ENCODE measurements around the gene SMAD4. TPM values are rescaled to one million over a fixed set of nuclear protein-coding genes. Genes with fewer than 3 reads are reported as not detected.

The SMAD4 gene
- total RNA-seq, 1 experiment from 2014 or later, result 172 TPM

DNA sequence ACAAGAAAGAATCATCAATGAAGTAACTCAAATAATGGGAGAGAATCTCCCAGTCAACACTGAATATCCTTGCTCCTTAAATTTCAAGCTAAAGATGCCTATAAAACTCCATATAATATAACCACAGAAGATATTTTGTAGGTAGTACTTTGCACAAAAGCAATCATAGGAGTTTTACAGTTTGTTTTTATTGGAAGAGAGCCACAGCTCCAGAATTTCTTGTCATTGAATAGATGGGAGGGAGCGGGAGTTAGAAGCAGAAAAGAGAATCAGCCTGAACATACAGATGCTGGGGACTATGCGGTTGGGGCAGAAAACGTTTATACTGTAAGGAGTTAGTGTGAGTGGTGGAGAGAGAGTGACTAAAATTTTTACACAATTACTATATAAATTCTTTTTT, 18.3 kb upstream of the SMAD4 start:
- H3K23me2 ChIP-seq (ENCODE audit: insufficient read length, low read depth, low read length, poor library complexity, severe bottlenecking), result no peaks in the 10 kb centered on the region

More for the DNA sequence above, 18.3 kb upstream of the SMAD4 start:
- peaks cover 4 to 28% (median 15%) of the 10 kb centered on the region in 3 experiments; a peak in 6 of 7 replicates for H3K36me3 Mint-ChIP-seq (ENCODE audit: insufficient read depth in 1 of 3, low read depth in 3 of 3)
- H3K23ac ChIP-seq (ENCODE audit: insufficient read length, low read depth, low read length), result no peak overlapping the region
- no peak overlapping the region for H3K4me3 Mint-ChIP-seq
- no peak overlapping the region for H3T11ph ChIP-seq (ENCODE audit: low read length)
- peaks cover 13 to 23% of the 10 kb centered on the region in 2 experiments for H3K4me1 Mint-ChIP-seq
- H3K4ac ChIP-seq (ENCODE audit: low read depth, low read length), result no peak overlapping the region
- no peak overlapping the region for H3K56ac ChIP-seq (ENCODE audit: insufficient read length, low read depth, low read length)
- no peak overlapping the region for H3K27ac ChIP-seq (ENCODE audit: insufficient read length, low read depth, low read length)
- no peak overlapping the region for H3K14ac ChIP-seq (ENCODE audit: insufficient read depth, low read length)
- no peak overlapping the region for H3K9ac ChIP-seq (ENCODE audit: extremely low read depth, insufficient read length, low read length)
- no CpG with 5 or more reads among the region's 3 CpGs for WGBS (ENCODE audit: extremely low coverage, insufficient read length, low lambda C conversion rate)
- no peak overlapping the region for H4K91ac ChIP-seq (ENCODE audit: insufficient read length, low read depth, low read length)
- H4K8ac ChIP-seq (replicated peaks; ENCODE audit: insufficient read length, low read depth, low read length), result no peak overlapping the region
- no peak for DNase-seq
- H2BK120ac ChIP-seq (ENCODE audit: low read depth, low read length, poor library complexity, severe bottlenecking), result no peak overlapping the region
- no peak overlapping the region for H3K18ac ChIP-seq (ENCODE audit: insufficient read length, low read depth, low read length)
- H3K4me2 ChIP-seq (ENCODE audit: insufficient read depth, insufficient read length, low read length), result no peak overlapping the region
- no peaks in the 10 kb centered on the region for H3K9me3 ChIP-seq (ENCODE audit: control insufficient read depth, low read depth, low read length)
- H3K79me2 ChIP-seq (ENCODE audit: insufficient read depth, low read length), result no peaks in the 10 kb centered on the region
- H2AK5ac ChIP-seq (ENCODE audit: insufficient read length, low read length), result no peak overlapping the region
- no peak overlapping the region for H3K27ac Mint-ChIP-seq
- no peak overlapping the region for H2BK20ac ChIP-seq (ENCODE audit: low read depth, low read length, poor library complexity, severe bottlenecking)
- H3K79me1 ChIP-seq (ENCODE audit: insufficient read depth, low read depth, low read length, poor library complexity, severe bottlenecking), result no peaks in the 10 kb centered on the region
- H3K4me1 ChIP-seq (ENCODE audit: insufficient read depth, low read length), result no peaks in the 10 kb centered on the region
- TF ChIP-seq, protein P1, sequence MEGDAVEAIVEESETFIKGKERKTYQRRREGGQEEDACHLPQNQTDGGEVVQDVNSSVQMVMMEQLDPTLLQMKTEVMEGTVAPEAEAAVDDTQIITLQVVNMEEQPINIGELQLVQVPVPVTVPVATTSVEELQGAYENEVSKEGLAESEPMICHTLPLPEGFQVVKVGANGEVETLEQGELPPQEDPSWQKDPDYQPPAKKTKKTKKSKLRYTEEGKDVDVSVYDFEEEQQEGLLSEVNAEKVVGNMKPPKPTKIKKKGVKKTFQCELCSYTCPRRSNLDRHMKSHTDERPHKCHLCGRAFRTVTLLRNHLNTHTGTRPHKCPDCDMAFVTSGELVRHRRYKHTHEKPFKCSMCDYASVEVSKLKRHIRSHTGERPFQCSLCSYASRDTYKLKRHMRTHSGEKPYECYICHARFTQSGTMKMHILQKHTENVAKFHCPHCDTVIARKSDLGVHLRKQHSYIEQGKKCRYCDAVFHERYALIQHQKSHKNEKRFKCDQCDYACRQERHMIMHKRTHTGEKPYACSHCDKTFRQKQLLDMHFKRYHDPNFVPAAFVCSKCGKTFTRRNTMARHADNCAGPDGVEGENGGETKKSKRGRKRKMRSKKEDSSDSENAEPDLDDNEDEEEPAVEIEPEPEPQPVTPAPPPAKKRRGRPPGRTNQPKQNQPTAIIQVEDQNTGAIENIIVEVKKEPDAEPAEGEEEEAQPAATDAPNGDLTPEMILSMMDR (conservative IDR thresholded peaks at IDR 0.05), result no peak
- no peaks in the 10 kb centered on the region for H3K27me3 ChIP-seq (ENCODE audit: insufficient read depth, low read length)
- H2BK15ac ChIP-seq (ENCODE audit: low read depth, low read length), result no peak overlapping the region
- no peak overlapping the region for H2BK5ac ChIP-seq (ENCODE audit: insufficient read length, low read length)
- H2AFZ ChIP-seq (ENCODE audit: low read length), result no peak overlapping the region
- H4K20me1 ChIP-seq (ENCODE audit: control insufficient read depth, insufficient read depth, insufficient read length), result no peaks in the 10 kb centered on the region
- peaks cover 9 to 12% of the 10 kb centered on the region in 2 experiments; a peak in 4 of 5 replicates for H3K9me3 Mint-ChIP-seq
- H2BK12ac ChIP-seq (ENCODE audit: insufficient read length, low read depth, low read length), result no peak overlapping the region
- H3K27me3 Mint-ChIP-seq (ENCODE audit: low read depth), result no peaks in the 10 kb centered on the region; the same call in 1 of the 2 replicates
- no peak overlapping the region for H4K5ac ChIP-seq (ENCODE audit: insufficient read length, low read depth, low read length)

All from H9 (cell line).